GM21619 (cell line): ENCODE measurements around the gene PCP4.

Source experiments
- ATAC-seq: cut with Tn5 transposase; IDR thresholded peaks from one replicate; pipeline ENCODE4 v1.9.1; 2021; ENCODE audit not compliant: unreplicated experiment

PCP4 gene

DNA sequence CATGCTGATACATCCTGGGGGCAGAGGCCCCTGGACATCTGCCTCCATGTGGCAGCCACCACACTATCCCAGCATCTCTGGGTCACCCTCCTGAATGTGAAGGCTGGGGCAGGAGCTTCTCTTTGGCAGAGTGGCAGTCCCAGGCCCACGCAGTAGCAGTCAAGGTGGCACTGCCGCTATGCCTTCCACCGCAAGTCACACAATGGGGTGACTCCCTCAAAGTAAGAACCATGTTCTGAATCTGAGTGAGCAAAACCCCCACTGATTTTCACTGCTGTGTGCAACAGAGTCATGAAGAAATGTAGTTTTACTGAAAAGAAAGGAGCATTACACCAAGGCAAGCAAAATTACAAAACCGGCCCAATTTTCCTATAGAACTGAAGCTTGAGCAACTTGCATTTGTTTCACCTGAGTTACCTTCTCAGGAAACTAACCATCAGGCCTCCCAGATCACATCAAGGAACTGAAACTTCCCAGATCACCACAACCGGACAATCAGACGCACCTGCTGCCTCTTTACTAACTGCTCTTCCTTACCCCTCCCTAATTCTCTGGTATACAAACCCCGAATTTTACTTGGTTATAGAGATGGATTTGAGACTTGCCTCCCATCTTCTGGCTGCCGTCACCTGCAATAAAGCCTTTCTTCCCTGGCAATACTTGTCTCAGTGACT, 102.6 kb downstream of the PCP4 start:
- ATAC-seq, result no peak

DNA sequence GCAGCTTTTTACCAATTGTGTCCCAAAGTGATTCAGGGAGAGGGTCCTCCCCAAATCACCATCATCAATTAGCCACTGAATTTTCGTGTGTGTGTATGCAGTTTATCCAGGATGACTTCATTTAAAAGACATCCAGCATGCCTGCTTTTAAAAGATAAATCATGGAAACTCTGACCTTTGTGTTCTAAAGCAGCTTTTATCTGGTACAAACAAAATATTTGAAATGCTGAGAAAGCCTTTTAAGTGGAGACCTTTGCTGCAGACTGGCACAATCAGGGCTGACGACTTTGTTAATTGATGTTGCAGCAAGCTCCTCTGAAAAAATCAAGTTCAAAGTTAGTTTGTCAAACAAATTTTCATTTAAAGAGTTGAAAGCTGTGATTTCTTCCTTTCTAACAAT, 104.7 kb downstream of the PCP4 start:
- no peak for ATAC-seq

DNA sequence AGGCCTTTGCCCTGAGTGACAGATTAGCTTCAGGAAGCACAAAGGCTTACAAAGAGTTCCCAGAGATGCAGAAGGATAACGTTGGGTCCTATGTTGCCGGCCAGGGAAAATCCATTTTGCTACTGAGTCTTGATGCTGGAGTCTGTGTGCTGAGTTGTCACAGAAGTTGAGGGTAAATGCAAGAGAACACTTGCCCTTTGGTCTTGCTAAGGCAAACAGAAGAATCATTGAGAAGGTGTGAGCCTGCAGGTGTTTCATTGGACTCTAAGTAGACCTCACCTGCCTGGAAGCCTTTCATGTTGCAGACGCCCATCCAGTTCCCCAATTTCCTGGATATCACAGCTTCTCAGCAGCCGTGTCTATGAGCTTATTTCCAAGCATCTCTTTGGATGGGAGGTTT, 105.2 kb downstream of the PCP4 start:
- no peak for ATAC-seq

DNA sequence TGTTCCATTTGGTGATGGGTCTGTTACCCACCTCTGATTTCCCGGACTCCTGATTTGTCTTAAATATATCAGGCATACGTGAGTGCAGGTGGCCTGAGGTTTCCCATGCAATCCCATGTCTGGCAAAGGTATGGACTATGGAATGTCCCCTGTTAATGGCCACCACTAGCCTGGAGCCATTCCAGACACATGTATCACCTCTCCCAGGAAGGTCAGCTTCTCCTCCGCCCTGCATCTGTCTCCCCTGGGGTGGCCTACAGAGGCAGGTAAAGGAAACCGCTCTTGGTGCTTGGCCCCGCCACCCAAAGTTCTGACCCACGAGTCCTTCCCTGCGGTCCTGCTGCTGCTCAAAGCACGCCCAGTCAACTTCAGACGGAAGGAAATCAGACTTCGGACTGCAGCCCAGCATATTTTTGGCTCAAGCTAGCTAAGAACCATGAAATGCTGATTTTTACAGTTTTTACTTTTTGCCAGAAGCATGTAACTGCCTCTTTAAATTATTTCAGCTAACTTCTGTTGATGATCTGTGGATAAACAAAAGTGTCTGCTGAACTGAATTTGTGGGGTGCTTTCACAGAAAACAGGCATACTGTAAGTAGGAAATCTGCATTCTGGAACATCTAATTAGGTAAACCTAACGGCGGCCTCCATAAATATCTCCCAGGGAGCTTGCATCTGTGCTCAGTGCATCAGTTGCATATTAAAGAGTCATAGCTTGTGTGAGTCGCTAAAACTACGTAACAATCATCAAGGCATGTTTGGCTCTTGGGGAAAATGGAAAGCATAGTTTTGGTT, 105.9 kb downstream of the PCP4 start:
- no peak for ATAC-seq

DNA sequence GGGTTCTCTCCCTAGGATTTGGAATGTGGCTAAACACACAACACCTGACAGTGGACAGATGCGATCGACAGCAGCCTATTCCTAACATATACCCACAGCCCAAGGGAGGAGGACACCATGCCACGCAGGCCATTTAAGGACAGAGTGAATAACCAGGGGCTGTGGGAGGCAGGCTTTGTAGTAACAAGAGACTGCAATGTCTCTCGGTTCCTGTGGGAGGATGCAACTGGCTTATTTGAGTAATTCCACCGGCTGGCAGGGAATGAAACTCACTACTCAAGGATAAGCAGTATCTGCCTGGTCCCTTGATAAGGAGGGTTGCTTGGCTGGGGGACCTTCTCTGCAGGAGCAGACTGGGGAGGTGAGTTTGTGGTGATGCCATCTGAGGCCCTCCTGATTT, 109.6 kb downstream of the PCP4 start:
- ATAC-seq, result no peak
